ENCODE results near the gene LGALS8. TPM values are rescaled to one million over a fixed set of nuclear protein-coding genes. Genes with fewer than 3 reads are reported as not detected.
"Not testable (repeated sequence)": the region's sequence is repeated elsewhere in the genome, so short reads cannot be mapped to it uniquely, and the experiment has no call there.

The LGALS8 gene
- total RNA-seq, 1 donor from 2014 or later: 27.4 TPM

GRCh38 chr1:236495467-236496112, 28.2 kb upstream of the LGALS8 start:
- H3K4me1 Mint-ChIP-seq (ENCODE audit: low read depth): peaks cover 15% of the 10 kb centered on the region
- no peak overlapping the region for H3K4me3 Mint-ChIP-seq (ENCODE audit: low read depth)
- no peaks in the 10 kb centered on the region for H3K9me3 Mint-ChIP-seq (ENCODE audit: low read depth)
- TF ChIP-seq CTCF (IDR thresholded peaks at IDR 0.05; ENCODE audit: unreplicated experiment): no peak
- no peak overlapping the region for H3K27ac Mint-ChIP-seq
- no peak for DNase-seq (ENCODE audit: low spot score, unreplicated experiment)
- no peaks in the 10 kb centered on the region for H3K36me3 Mint-ChIP-seq (ENCODE audit: insufficient read depth)
- no peaks in the 10 kb centered on the region for H3K27me3 Mint-ChIP-seq

- Mint-ChIP-seq H3K36me3 (ENCODE audit: insufficient read depth) (no peaks in the 10 kb centered on the region), H3K27me3 (no peaks in the 10 kb centered on the region), H3K9me3 (ENCODE audit: low read depth) (no peaks in the 10 kb centered on the region), H3K4me3 (ENCODE audit: low read depth) (no peak overlapping the region), H3K27ac (no peak overlapping the region), H3K4me1 (ENCODE audit: low read depth) (peaks cover 13% of the 10 kb centered on the region)
- no peak for DNase-seq (ENCODE audit: low spot score, unreplicated experiment)
- no peak for TF ChIP-seq CTCF (IDR thresholded peaks at IDR 0.05; ENCODE audit: unreplicated experiment)
Measured at GRCh38 chr1:236497908-236498307, 25.9 kb upstream of the LGALS8 start.

GRCh38 chr1:236501093-236501492, 22.7 kb upstream of the LGALS8 start:
- TF ChIP-seq CTCF (IDR thresholded peaks at IDR 0.05; ENCODE audit: unreplicated experiment): no peak
- Mint-ChIP-seq H3K4me1 (ENCODE audit: low read depth) (peaks cover 12% of the 10 kb centered on the region), H3K27ac (no peak overlapping the region), H3K27me3 (no peaks in the 10 kb centered on the region), H3K4me3 (ENCODE audit: low read depth) (no peak overlapping the region), H3K9me3 (ENCODE audit: low read depth) (no peaks in the 10 kb centered on the region), H3K36me3 (ENCODE audit: insufficient read depth) (no peaks in the 10 kb centered on the region)
- no peak for DNase-seq (ENCODE audit: low spot score, unreplicated experiment)

- Mint-ChIP-seq H3K4me3 (ENCODE audit: low read depth) (peak overlapping the region; percentile 55), H3K36me3 (ENCODE audit: insufficient read depth) (no peaks in the 10 kb centered on the region), H3K4me1 (ENCODE audit: low read depth) (peaks cover 18% of the 10 kb centered on the region), H3K27ac (peak overlapping the region; percentile 97), H3K27me3 (no peaks in the 10 kb centered on the region), H3K9me3 (ENCODE audit: low read depth) (no peaks in the 10 kb centered on the region)
- no peak for DNase-seq (ENCODE audit: low spot score, unreplicated experiment)
- TF ChIP-seq CTCF (IDR thresholded peaks at IDR 0.05; ENCODE audit: unreplicated experiment): no peak
Measured at GRCh38 chr1:236502579-236502971, 21.2 kb upstream of the LGALS8 start.

GRCh38 chr1:236502972-236503639, 20.7 kb upstream of the LGALS8 start:
- no peaks in the 10 kb centered on the region for H3K36me3 Mint-ChIP-seq (ENCODE audit: insufficient read depth)
- peak overlapping the region; percentile 55 for H3K4me3 Mint-ChIP-seq (ENCODE audit: low read depth)
- peak overlapping the region; percentile 97 for H3K27ac Mint-ChIP-seq
- peak; percentile 12 for DNase-seq (ENCODE audit: low spot score, unreplicated experiment)
- H3K4me1 Mint-ChIP-seq (ENCODE audit: low read depth): peaks cover 18% of the 10 kb centered on the region
- no peak for TF ChIP-seq CTCF (IDR thresholded peaks at IDR 0.05; ENCODE audit: unreplicated experiment)
- no peaks in the 10 kb centered on the region for H3K9me3 Mint-ChIP-seq (ENCODE audit: low read depth)
- no peaks in the 10 kb centered on the region for H3K27me3 Mint-ChIP-seq

GRCh38 chr1:236504338-236504737, 19.4 kb upstream of the LGALS8 start:
- DNase-seq (ENCODE audit: low spot score, unreplicated experiment); H3K9me3 Mint-ChIP-seq (ENCODE audit: low read depth); H3K36me3 Mint-ChIP-seq (ENCODE audit: insufficient read depth); H3K27me3 Mint-ChIP-seq; H3K27ac Mint-ChIP-seq; H3K4me3 Mint-ChIP-seq (ENCODE audit: low read depth): not testable (repeated sequence)
- H3K4me1 Mint-ChIP-seq (ENCODE audit: low read depth): peaks cover 24% of the 10 kb centered on the region

Data from progenitor cell of endocrine pancreas (in vitro differentiated cells).